Measurements from ENCODE around the gene ROCK2.

DNA sequence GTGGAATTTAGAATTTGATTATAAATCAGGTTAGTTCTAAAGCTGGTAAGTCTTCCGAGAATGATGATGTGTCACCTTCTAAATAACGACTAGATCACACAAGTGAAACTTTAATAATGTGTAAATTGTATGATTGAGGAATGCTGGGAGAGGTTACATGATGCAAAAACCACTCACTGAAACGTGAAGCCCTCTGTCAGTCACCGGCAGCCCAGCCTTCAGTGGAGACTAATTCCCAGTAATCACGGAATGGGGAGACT lies 45.9 kb upstream of the ROCK2 start:
- TF ChIP-seq EZH2 (IDR thresholded peaks at IDR 0.05; ENCODE audit: borderline replicate concordance, insufficient read depth, low read depth, low read length, poor library complexity, severe bottlenecking): no peak
- TF ChIP-seq CTCF (IDR thresholded peaks at IDR 0.05): no peak
